ENCODE results near the gene DNAH14. TPM values are rescaled to one million over a fixed set of nuclear protein-coding genes. Genes with fewer than 3 reads are reported as not detected.
"Not testable (repeated sequence)": the region's sequence is repeated elsewhere in the genome, so short reads cannot be mapped to it uniquely, and the experiment has no call there.

DNAH14 gene
- total RNA-seq, 2 donors from 2014 or later = 16.9 to 33.3 TPM

DNA sequence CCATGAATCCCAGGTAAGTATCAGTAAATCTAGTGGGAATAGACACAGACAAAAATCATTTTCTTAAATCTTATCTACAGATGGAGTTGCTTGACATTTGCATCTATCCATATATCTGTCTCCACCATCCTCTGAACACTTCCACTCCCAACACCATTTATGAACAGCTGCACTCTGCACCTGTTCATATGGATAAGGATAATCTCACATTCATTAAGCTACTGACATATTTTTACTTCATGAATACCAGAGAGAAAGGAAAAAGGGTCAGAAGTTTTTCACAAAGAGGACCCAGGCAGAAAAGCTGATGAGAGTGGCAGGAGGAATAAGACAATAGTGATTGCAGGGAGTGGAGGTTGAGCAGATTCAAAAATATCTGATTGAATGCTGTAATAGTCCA is 222.6 kb downstream of the DNAH14 start:
- no peak for TF ChIP-seq POLR2A (IDR thresholded peaks at IDR 0.05)
- TF ChIP-seq, protein P1, sequence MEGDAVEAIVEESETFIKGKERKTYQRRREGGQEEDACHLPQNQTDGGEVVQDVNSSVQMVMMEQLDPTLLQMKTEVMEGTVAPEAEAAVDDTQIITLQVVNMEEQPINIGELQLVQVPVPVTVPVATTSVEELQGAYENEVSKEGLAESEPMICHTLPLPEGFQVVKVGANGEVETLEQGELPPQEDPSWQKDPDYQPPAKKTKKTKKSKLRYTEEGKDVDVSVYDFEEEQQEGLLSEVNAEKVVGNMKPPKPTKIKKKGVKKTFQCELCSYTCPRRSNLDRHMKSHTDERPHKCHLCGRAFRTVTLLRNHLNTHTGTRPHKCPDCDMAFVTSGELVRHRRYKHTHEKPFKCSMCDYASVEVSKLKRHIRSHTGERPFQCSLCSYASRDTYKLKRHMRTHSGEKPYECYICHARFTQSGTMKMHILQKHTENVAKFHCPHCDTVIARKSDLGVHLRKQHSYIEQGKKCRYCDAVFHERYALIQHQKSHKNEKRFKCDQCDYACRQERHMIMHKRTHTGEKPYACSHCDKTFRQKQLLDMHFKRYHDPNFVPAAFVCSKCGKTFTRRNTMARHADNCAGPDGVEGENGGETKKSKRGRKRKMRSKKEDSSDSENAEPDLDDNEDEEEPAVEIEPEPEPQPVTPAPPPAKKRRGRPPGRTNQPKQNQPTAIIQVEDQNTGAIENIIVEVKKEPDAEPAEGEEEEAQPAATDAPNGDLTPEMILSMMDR (IDR thresholded peaks at IDR 0.05) = no peak
- Histone ChIP-seq H3K36me3 (replicated peaks in 1 of 2; ENCODE audit: insufficient read depth in 1 of 2, low read depth in 2 of 2) (no peaks in the 10 kb centered on the region), H3K27me3 (no peaks in the 10 kb centered on the region), H3K4me1 (no peaks in the 10 kb centered on the region), H3K27ac (no peak overlapping the region), H3K9me3 (no peaks in the 10 kb centered on the region), H3K4me3 (no peak overlapping the region)
- ATAC-seq (no peak), DNase-seq (no peak)
- intact Hi-C loops (cut with DNase I) = no loop called here

GRCh38 chr1:225155555-225155954 is 226.1 kb downstream of the DNAH14 start:
- intact Hi-C loops (cut with DNase I) = no loop called here
- ATAC-seq (no peak), DNase-seq (no peak)
- H3K9me3 ChIP-seq = no peaks in the 10 kb centered on the region
- no peak for TF ChIP-seq POLR2A (IDR thresholded peaks at IDR 0.05)
- TF ChIP-seq, protein P1 (IDR thresholded peaks at IDR 0.05) = no peak
- WGBS, 2 donors = 82 to 90% methylated on average over 1 of the region's 1 CpG
- no peak overlapping the region for H3K4me3 ChIP-seq
- no peak overlapping the region for H3K27ac ChIP-seq
- no peaks in the 10 kb centered on the region for H3K36me3 ChIP-seq (replicated peaks in 1 of 2; ENCODE audit: insufficient read depth in 1 of 2, low read depth in 2 of 2)
- H3K27me3 ChIP-seq = no peaks in the 10 kb centered on the region
- no peaks in the 10 kb centered on the region for H3K4me1 ChIP-seq

GRCh38 chr1:225156254-225156653 is 226.8 kb downstream of the DNAH14 start:
- no peak overlapping the region for H3K4me3 ChIP-seq
- H3K27me3 ChIP-seq = no peaks in the 10 kb centered on the region
- WGBS, 2 donors = 66 to 84% methylated on average over 3 of the region's 3 CpGs
- DNase-seq (no peak), ATAC-seq (no peak)
- intact Hi-C loops (cut with DNase I) = no loop called here
- no peaks in the 10 kb centered on the region for H3K36me3 ChIP-seq (replicated peaks in 1 of 2; ENCODE audit: insufficient read depth in 1 of 2, low read depth in 2 of 2)
- no peaks in the 10 kb centered on the region for H3K9me3 ChIP-seq
- no peaks in the 10 kb centered on the region for H3K4me1 ChIP-seq
- H3K27ac ChIP-seq = no peak overlapping the region
- TF ChIP-seq POLR2A (IDR thresholded peaks at IDR 0.05) = no peak
- TF ChIP-seq, protein P1 (IDR thresholded peaks at IDR 0.05) = no peak

DNA sequence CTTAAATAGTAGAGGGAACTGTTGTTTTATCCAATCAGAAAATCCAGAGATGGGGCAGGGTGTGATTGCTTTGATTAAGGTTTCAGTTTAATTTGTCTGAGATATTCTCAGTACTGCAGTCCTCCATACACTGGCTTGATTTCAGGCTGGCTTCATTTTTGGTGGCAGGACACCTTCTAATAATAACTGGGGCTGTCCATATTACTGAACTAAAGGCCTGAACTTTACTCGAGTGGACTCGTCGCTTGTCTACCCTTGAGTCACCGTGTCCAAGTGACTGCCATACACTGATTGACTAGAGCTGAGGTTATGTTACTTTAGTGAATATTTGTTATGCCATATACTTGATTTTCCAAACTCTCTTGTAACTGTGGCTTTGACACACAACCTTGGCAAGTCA is 228.8 kb downstream of the DNAH14 start:
- no peak for DNase-seq
- H3K4me1 ChIP-seq = no peaks in the 10 kb centered on the region
- intact Hi-C loops (cut with DNase I) = no loop called here
- no peaks in the 10 kb centered on the region for H3K36me3 ChIP-seq (replicated peaks in 1 of 2; ENCODE audit: insufficient read depth in 1 of 2, low read depth in 2 of 2)
- no peak overlapping the region for H3K4me3 ChIP-seq
- no peaks in the 10 kb centered on the region for H3K27me3 ChIP-seq
- 94 to 95% methylated on average over 4 of the region's 4 CpGs for WGBS, 2 donors
- no peaks in the 10 kb centered on the region for H3K9me3 ChIP-seq
- no peak overlapping the region for H3K27ac ChIP-seq
- TF ChIP-seq, protein P1 (IDR thresholded peaks at IDR 0.05) = no peak
- no peak for TF ChIP-seq POLR2A (IDR thresholded peaks at IDR 0.05)
- ATAC-seq = no peak

DNA sequence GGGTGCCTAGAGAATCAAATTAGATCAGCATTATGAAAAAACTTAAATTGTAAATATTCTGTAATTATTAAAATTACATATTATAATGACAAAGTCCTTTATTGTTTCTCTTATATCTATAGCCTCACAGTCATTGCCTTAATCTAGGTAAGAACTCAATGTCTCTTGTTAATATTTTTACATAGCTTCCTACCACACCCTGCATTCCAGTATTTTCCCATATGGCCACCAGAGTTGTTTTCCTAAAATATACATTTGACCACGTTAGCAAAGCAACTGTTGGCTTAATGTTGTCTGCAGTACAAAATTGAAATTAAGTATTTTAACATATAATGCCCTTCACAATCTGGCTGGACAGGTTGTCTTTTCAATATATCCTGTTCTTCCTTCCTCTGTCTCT is 230.3 kb downstream of the DNAH14 start:
- TF ChIP-seq, protein P1 (IDR thresholded peaks at IDR 0.05) = no peak
- TF ChIP-seq POLR2A (IDR thresholded peaks at IDR 0.05) = no peak
- 61 to 67% methylated on average over 1 of the region's 1 CpG for WGBS, 2 donors
- H3K27ac ChIP-seq = no peak overlapping the region
- H3K4me3 ChIP-seq = no peak overlapping the region
- intact Hi-C loops (cut with DNase I) = no loop called here
- H3K4me1 ChIP-seq = no peaks in the 10 kb centered on the region
- no peaks in the 10 kb centered on the region for H3K9me3 ChIP-seq
- H3K27me3 ChIP-seq = no peaks in the 10 kb centered on the region
- no peak for ATAC-seq
- H3K36me3 ChIP-seq (replicated peaks in 1 of 2; ENCODE audit: insufficient read depth in 1 of 2, low read depth in 2 of 2) = no peaks in the 10 kb centered on the region
- no peak for DNase-seq

- H3K36me3 ChIP-seq (replicated peaks in 1 of 2; ENCODE audit: insufficient read depth in 1 of 2, low read depth in 2 of 2); H3K27me3 ChIP-seq; intact Hi-C loops (cut with DNase I); H3K4me3 ChIP-seq; DNase-seq; ATAC-seq; H3K4me1 ChIP-seq; H3K27ac ChIP-seq: not testable (repeated sequence)
- WGBS, 2 donors = 90 to 92% methylated on average over 2 to 3 of the region's 3 CpGs
- H3K9me3 ChIP-seq = peaks cover 0 to 17% (median 0%) of the 10 kb centered on the region in 3 donors
Measured at GRCh38 chr1:225177409-225177808, 247.9 kb downstream of the DNAH14 start.

All from body of pancreas (tissue), 4 donors.